Hepatocyte (in vitro differentiated cells): ENCODE results near the gene SNX10.

Source experiments
- EZH2 ChIP-seq: fragments of 200-600 bp; sonication (generic); IDR thresholded peaks from 2 replicates; pipeline ENCODE4 v1.6.1; 2016; ENCODE audit warnings: antibody characterized with exemption, mild to moderate bottlenecking, borderline replicate concordance
- TF ChIP-seq, protein P1 (sequence below): fragments of 200-600 bp; sonication (generic); IDR thresholded peaks from 2 replicates; pipeline ENCODE4 v1.5.1; 2016; ENCODE audit warnings: antibody characterized with exemption, mild to moderate bottlenecking; ENCODE audit not compliant: poor library complexity

- no peak for TF ChIP-seq EZH2
- TF ChIP-seq, protein P1, sequence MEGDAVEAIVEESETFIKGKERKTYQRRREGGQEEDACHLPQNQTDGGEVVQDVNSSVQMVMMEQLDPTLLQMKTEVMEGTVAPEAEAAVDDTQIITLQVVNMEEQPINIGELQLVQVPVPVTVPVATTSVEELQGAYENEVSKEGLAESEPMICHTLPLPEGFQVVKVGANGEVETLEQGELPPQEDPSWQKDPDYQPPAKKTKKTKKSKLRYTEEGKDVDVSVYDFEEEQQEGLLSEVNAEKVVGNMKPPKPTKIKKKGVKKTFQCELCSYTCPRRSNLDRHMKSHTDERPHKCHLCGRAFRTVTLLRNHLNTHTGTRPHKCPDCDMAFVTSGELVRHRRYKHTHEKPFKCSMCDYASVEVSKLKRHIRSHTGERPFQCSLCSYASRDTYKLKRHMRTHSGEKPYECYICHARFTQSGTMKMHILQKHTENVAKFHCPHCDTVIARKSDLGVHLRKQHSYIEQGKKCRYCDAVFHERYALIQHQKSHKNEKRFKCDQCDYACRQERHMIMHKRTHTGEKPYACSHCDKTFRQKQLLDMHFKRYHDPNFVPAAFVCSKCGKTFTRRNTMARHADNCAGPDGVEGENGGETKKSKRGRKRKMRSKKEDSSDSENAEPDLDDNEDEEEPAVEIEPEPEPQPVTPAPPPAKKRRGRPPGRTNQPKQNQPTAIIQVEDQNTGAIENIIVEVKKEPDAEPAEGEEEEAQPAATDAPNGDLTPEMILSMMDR: no peak
These were observed 124.3 kb downstream of the SNX10 start for GRCh38 chr7:26416004-26416403.
